HepG2 (cell line): ENCODE data around the gene RAC3. TPM values are rescaled to one million over a fixed set of nuclear protein-coding genes. Genes with fewer than 3 reads are reported as not detected.

ENCODE experiments used
- AGO2 ChIP-seq: fragments of 200-400 bp; formaldehyde crosslinking; optimal IDR thresholded peaks from 2 replicates; pipeline ENCODE3; 2017; ENCODE audit warnings: mild to moderate bottlenecking, low read depth, low read length, moderate library complexity
- CREB1 ChIP-seq, 2 experiments: fragments of 450-650 bp in 1 of 2; IDR thresholded peaks; 2 replicates each; pipeline ENCODE4 v1.6.1; 2016 to 2017; ENCODE audit warnings: control low read depth in 1 of 2, mild to moderate bottlenecking in 1 of 2, missing compliant biosample characterization in 1 of 2, missing genetic modification characterization in 1 of 2
- HNRNPL ChIP-seq: fragments of 200-400 bp; formaldehyde crosslinking; IDR thresholded peaks from 2 replicates; pipeline ENCODE4 v1.6.1; 2017; ENCODE audit warnings: mild to moderate bottlenecking, low read depth, low read length
- HOXA3 ChIP-seq: sonication (generic); formaldehyde crosslinking; IDR thresholded peaks from 2 replicates; pipeline ENCODE4 v1.5.0; 2020; ENCODE audit warnings: missing genetic modification reagents
- TOPORS ChIP-seq: sonication (generic); formaldehyde crosslinking; IDR thresholded peaks from 2 replicates; pipeline ENCODE4 v1.8.0; 2023; ENCODE audit warnings: mild to moderate bottlenecking, missing genetic modification reagents
- YEATS4 ChIP-seq: sonication (generic); formaldehyde crosslinking; IDR thresholded peaks from 2 replicates; pipeline ENCODE4 v1.4.0; 2020; ENCODE audit warnings: missing genetic modification reagents, borderline replicate concordance
- ZNF232 ChIP-seq: sonication (generic); formaldehyde crosslinking; IDR thresholded peaks from 2 replicates; pipeline ENCODE4 v1.4.0; 2020; ENCODE audit warnings: missing genetic modification reagents, borderline replicate concordance
- ZNF333 ChIP-seq: sonication (generic); formaldehyde crosslinking; IDR thresholded peaks from 2 replicates; pipeline ENCODE4 v1.4.0; 2020; ENCODE audit warnings: mild to moderate bottlenecking, missing genetic modification reagents, borderline replicate concordance
- ZNF33B ChIP-seq: sonication (generic); formaldehyde crosslinking; IDR thresholded peaks from 2 replicates; pipeline ENCODE4 v1.5.1; 2020; ENCODE audit warnings: mild to moderate bottlenecking, missing genetic modification reagents
- ZNF564 ChIP-seq: sonication (generic); formaldehyde crosslinking; IDR thresholded peaks from 2 replicates; pipeline ENCODE4 v1.8.1; 2023; ENCODE audit warnings: mild to moderate bottlenecking, missing genetic modification reagents
- ZNF615 ChIP-seq: sonication (generic); formaldehyde crosslinking; IDR thresholded peaks from 2 replicates; pipeline ENCODE4 v1.5.0; 2020; ENCODE audit warnings: mild to moderate bottlenecking, missing genetic modification reagents, borderline replicate concordance
- ZNF772 ChIP-seq: sonication (generic); formaldehyde crosslinking; IDR thresholded peaks from 2 replicates; pipeline ENCODE4 v1.5.0; 2020; ENCODE audit warnings: mild to moderate bottlenecking, missing genetic modification reagents
- polyA plus RNA-seq, 8 experiments: library from polyadenylated mRNA; depleted of rRNA in 3 of 8; stranded (reverse) in 7 of 8; unstranded in 1 of 8; fragments of >200 nt; fragmentation: Illumina TruSeq in 4 of 8; extraction: Trizol in 4 of 8; gene quantifications; 2 replicates each; pipeline versions ENCODE4 v1.2.1 to v1.2.3, GENCODE V29; 2011 to 2016; ENCODE audit warnings: low read depth in 4 of 8, missing spikeins in 1 of 8, mixed read lengths in 1 of 8; ENCODE audit not compliant: insufficient read depth in 1 of 8
- total RNA-seq, 5 experiments: library from RNA; depleted of rRNA; stranded (reverse); fragments of >200 nt; fragmentation: Illumina TruSeq; extraction: Trizol; gene quantifications; 2 replicates each; pipeline ENCODE4 v1.2.3, GENCODE V29; 2016; ENCODE audit warnings: low read depth in 1 of 5
- TF ChIP-seq, protein P1 (sequence below): sonication (generic); formaldehyde crosslinking; IDR thresholded peaks from 2 replicates; pipeline ENCODE4 v1.5.0; 2020; ENCODE audit warnings: mild to moderate bottlenecking, missing genetic modification reagents, borderline replicate concordance
- TF ChIP-seq, protein P2 (sequence below): IDR thresholded peaks from 2 replicates; pipeline ENCODE4 v1.6.1; 2016

RAC3 gene
- total and polyA plus RNA-seq, 2 of the 13 experiments (the other 11 are each of a cell fraction or from before 2014, with no cell fraction given), result 10.5 to 21.3 TPM

- TF ChIP-seq ZNF333 (peak; percentile 53), ZNF564 (CRISPR knock-in tag) (no peak), ZNF772 (CRISPR knock-in tag) (no peak; the same call in 1 of the 2 replicates), YEATS4 (CRISPR knock-in tag) (peak; percentile 37; the same call in 1 of the 2 replicates), ZNF615 (CRISPR knock-in tag) (no peak), HOXA3 (peak; percentile 59; the same call in 1 of the 2 replicates), ZNF232 (peak; percentile 62; the same call in 1 of the 2 replicates), CREB1 (IDR thresholded peaks at IDR 0.05) (no peak), CREB1 (CRISPR knock-in tag; IDR thresholded peaks at IDR 0.05) (no peak), AGO2 (peak; percentile 100), HNRNPL (peak; percentile 3; the same call in 1 of the 2 replicates), TOPORS (CRISPR knock-in tag) (peak; percentile 20; the same call in 1 of the 2 replicates), ZNF33B (CRISPR knock-in tag) (peak; percentile 66; the same call in 1 of the 2 replicates)
- TF ChIP-seq, protein P1, sequence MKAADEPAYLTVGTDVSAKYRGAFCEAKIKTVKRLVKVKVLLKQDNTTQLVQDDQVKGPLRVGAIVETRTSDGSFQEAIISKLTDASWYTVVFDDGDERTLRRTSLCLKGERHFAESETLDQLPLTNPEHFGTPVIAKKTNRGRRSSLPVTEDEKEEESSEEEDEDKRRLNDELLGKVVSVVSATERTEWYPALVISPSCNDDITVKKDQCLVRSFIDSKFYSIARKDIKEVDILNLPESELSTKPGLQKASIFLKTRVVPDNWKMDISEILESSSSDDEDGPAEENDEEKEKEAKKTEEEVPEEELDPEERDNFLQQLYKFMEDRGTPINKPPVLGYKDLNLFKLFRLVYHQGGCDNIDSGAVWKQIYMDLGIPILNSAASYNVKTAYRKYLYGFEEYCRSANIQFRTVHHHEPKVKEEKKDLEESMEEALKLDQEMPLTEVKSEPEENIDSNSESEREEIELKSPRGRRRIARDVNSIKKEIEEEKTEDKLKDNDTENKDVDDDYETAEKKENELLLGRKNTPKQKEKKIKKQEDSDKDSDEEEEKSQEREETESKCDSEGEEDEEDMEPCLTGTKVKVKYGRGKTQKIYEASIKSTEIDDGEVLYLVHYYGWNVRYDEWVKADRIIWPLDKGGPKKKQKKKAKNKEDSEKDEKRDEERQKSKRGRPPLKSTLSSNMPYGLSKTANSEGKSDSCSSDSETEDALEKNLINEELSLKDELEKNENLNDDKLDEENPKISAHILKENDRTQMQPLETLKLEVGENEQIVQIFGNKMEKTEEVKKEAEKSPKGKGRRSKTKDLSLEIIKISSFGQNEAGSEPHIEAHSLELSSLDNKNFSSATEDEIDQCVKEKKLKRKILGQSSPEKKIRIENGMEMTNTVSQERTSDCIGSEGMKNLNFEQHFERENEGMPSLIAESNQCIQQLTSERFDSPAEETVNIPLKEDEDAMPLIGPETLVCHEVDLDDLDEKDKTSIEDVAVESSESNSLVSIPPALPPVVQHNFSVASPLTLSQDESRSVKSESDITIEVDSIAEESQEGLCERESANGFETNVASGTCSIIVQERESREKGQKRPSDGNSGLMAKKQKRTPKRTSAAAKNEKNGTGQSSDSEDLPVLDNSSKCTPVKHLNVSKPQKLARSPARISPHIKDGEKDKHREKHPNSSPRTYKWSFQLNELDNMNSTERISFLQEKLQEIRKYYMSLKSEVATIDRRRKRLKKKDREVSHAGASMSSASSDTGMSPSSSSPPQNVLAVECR, result no peak
- TF ChIP-seq, protein P2, sequence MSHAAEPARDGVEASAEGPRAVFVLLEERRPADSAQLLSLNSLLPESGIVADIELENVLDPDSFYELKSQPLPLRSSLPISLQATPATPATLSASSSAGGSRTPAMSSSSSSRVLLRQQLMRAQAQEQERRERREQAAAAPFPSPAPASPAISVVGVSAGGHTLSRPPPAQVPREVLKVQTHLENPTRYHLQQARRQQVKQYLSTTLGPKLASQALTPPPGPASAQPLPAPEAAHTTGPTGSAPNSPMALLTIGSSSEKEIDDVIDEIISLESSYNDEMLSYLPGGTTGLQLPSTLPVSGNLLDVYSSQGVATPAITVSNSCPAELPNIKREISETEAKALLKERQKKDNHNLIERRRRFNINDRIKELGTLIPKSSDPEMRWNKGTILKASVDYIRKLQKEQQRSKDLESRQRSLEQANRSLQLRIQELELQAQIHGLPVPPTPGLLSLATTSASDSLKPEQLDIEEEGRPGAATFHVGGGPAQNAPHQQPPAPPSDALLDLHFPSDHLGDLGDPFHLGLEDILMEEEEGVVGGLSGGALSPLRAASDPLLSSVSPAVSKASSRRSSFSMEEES (CRISPR knock-in tag), result no peak
Observed at GRCh38 chr17:82018989-82019689, 12.3 kb upstream of the RAC3 start (continued).
